Stomach (tissue), 4 donors: Measurements from ENCODE around the gene EHMT2.
"Not testable (repeated sequence)": the region's sequence is repeated elsewhere in the genome, so short reads cannot be mapped to it uniquely, and the experiment has no call there.

Experiments
- EP300 ChIP-seq: sonication (generic); formaldehyde crosslinking; IDR thresholded peaks from one replicate; pipeline ENCODE4 v1.6.1; 2017; ENCODE audit warnings: antibody characterized with exemption
- POLR2AphosphoS5 ChIP-seq, 3 donors: sonication (generic); formaldehyde crosslinking; IDR thresholded peaks; one replicate each; pipeline ENCODE4 v1.6.1; 2016; ENCODE audit warnings: antibody characterized with exemption in 3 of 3
- TF ChIP-seq, protein P1 (sequence below), 7 experiments: fragments of 450-650 bp in 4 of 7; fragments of 200-600 bp in 3 of 7; sonication (generic) in 3 of 7; IDR thresholded peaks; one replicate each; pipeline ENCODE4 v1.5.1; 2016 to 2019; ENCODE audit warnings: antibody characterized with exemption in 7 of 7, control low read depth in 2 of 7, mild to moderate bottlenecking in 1 of 7

DNA sequence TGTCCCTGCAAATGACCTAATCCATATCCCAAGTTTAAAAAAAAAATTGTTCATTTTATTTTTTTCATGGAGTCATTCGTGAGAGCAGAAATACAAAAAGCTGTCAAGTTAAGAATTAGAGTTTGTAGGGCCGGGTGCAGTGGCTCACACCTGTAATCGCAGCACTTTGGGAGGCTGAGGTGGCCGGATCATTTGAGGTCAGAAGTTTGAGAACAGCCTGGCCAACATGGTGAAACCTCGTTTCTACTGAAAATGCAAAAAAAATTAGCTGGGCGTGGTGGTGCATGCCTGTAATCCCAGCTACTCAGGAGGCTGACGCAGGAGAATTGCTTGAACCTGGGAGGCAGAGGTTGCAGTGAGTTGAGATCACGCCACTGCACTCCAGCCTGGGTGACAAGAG, 9.2 kb upstream of the EHMT2 start:
- TF ChIP-seq, protein P1, sequence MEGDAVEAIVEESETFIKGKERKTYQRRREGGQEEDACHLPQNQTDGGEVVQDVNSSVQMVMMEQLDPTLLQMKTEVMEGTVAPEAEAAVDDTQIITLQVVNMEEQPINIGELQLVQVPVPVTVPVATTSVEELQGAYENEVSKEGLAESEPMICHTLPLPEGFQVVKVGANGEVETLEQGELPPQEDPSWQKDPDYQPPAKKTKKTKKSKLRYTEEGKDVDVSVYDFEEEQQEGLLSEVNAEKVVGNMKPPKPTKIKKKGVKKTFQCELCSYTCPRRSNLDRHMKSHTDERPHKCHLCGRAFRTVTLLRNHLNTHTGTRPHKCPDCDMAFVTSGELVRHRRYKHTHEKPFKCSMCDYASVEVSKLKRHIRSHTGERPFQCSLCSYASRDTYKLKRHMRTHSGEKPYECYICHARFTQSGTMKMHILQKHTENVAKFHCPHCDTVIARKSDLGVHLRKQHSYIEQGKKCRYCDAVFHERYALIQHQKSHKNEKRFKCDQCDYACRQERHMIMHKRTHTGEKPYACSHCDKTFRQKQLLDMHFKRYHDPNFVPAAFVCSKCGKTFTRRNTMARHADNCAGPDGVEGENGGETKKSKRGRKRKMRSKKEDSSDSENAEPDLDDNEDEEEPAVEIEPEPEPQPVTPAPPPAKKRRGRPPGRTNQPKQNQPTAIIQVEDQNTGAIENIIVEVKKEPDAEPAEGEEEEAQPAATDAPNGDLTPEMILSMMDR (IDR thresholded peaks at IDR 0.05), result not testable (repeated sequence)
- TF ChIP-seq POLR2AphosphoS5 (IDR thresholded peaks at IDR 0.05); EP300: not testable (repeated sequence)
